Muscle layer of colon (tissue), 2 donors: ENCODE measurements around the gene DPM1.

Source experiments
- H3K27ac ChIP-seq: one replicate; pipeline ENCODE4 v1.7.0; 2013; ENCODE audit warnings: low read depth, mild to moderate bottlenecking, low read length, moderate library complexity
- H3K27me3 ChIP-seq, 2 donors: one replicate each; pipeline ENCODE4 v1.7.0; 2013; ENCODE audit warnings: low read length in 2 of 2, mild to moderate bottlenecking in 2 of 2; ENCODE audit not compliant: insufficient read depth in 2 of 2, control insufficient read depth in 1 of 2
- H3K36me3 ChIP-seq: one replicate; pipeline ENCODE4 v1.7.0; 2013; ENCODE audit warnings: mild to moderate bottlenecking, low read length; ENCODE audit not compliant: insufficient read depth
- H3K4me1 ChIP-seq: one replicate; pipeline ENCODE4 v1.7.0; 2013; ENCODE audit warnings: mild to moderate bottlenecking, low read length; ENCODE audit not compliant: insufficient read depth
- H3K4me3 ChIP-seq, 2 donors: one replicate each; pipeline ENCODE4 v1.7.0; 2013; ENCODE audit warnings: low read length in 2 of 2, low read depth in 1 of 2, mild to moderate bottlenecking in 1 of 2, moderate library complexity in 1 of 2
- H3K9ac ChIP-seq: one replicate; pipeline ENCODE4 v1.7.0; 2013; ENCODE audit warnings: low read length
- H3K9me3 ChIP-seq: one replicate; pipeline ENCODE4 v1.7.0; 2013; ENCODE audit warnings: mild to moderate bottlenecking, low read length
- donor health status: abdominal sarcoma.
- donor health status: Adenocarcinoma of cecum.

DPM1 gene

DNA sequence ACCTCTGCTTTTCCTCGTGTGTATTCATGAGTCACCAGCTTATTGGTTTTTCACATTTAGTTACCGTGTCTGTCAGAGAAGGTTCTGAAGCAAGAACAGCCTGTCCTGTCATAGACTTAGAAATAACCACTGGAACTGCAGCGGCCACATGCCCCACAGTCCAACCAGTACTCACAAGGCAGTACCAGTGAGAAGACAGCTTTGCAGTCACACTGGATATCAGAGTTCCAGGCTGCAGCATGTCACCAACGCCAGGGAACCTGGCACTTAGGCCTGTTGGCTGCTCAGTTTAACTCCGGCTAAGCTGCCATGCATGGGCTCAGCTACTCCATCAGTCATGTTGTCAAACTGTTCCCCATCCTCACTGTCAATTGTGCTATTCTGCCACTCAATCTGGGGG lies 67.2 kb downstream of the DPM1 start:
- no peak overlapping the region for H3K9ac ChIP-seq
- no peaks in the 10 kb centered on the region for H3K27me3 ChIP-seq
- H3K9me3 ChIP-seq = no peaks in the 10 kb centered on the region
- H3K4me1 ChIP-seq = no peaks in the 10 kb centered on the region
- H3K4me3 ChIP-seq = no peak overlapping the region
- H3K27ac ChIP-seq = no peak overlapping the region
- peaks cover 45% of the 10 kb centered on the region for H3K36me3 ChIP-seq

DNA sequence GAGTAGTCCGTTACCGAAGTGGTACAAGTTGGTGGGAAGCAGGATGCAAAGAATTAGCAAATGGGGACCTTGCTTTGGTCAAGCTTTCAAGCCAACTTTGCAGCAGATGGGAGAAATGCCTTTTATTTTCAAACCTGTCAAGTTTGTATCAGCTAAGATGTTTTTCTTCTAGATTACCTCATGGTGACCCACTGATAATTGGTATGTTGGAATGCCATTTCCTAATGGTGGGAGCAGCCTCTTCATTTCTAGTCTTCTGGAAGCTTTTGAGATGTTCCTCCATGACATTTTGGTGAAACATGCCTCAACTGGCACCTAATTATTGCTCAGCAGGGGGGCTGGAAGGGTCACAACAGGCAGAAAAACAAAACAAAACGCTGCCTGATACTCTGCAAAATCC lies 70.8 kb downstream of the DPM1 start:
- no peak overlapping the region for H3K9ac ChIP-seq
- H3K27me3 ChIP-seq = no peaks in the 10 kb centered on the region
- no peaks in the 10 kb centered on the region for H3K4me1 ChIP-seq
- H3K27ac ChIP-seq = no peak overlapping the region
- H3K4me3 ChIP-seq = no peak overlapping the region
- peaks cover 21% of the 10 kb centered on the region for H3K36me3 ChIP-seq
- no peaks in the 10 kb centered on the region for H3K9me3 ChIP-seq

DNA sequence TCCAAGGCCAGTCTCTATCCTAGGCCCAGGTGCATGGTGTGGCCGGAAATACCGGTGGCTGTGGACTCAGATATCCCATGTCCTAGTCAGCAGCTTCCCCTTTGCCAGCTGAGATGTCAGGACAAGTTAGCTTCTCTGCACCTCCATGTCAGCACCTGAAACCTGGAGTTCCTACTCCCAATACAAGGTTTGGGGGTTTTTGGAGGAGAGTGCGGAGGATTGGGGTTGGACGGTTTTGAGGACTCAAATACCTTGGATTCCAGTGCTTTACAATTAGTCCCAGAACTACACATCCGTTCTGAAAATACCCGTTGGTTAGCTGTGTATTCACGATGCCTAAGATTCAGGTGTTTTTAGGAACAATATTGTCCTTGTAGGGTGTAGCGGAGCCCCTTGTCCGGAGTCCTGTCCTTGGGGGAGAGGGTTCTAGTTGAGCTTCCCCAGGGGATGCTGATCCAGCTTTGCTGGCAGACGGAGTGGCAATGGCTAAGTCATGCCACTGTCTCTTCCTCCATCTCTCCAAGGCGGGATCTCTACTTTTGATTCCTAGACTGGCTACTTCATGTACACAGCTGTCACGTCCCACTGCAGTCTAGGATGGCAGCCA lies 72.0 kb downstream of the DPM1 start:
- H3K27ac ChIP-seq = no peak overlapping the region
- no peak overlapping the region for H3K9ac ChIP-seq

GRCh38 chr20:50885781-50886180 lies 72.6 kb downstream of the DPM1 start:
- no peak overlapping the region for H3K4me3 ChIP-seq
- no peaks in the 10 kb centered on the region for H3K9me3 ChIP-seq

More for the DNA sequence above, 72.0 kb downstream of the DPM1 start:
- Histone ChIP-seq H3K4me1 (no peaks in the 10 kb centered on the region), H3K4me3 (no peak overlapping the region), H3K27me3 (no peaks in the 10 kb centered on the region), H3K36me3 (peaks cover 8% of the 10 kb centered on the region), H3K9me3 (no peaks in the 10 kb centered on the region)

GRCh38 chr20:50885068-50885467 lies 73.3 kb downstream of the DPM1 start:
- Histone ChIP-seq H3K36me3 (peaks cover 4% of the 10 kb centered on the region), H3K27ac (no peak overlapping the region), H3K4me1 (no peaks in the 10 kb centered on the region), H3K4me3 (no peak overlapping the region), H3K27me3 (no peaks in the 10 kb centered on the region), H3K9me3 (no peaks in the 10 kb centered on the region), H3K9ac (no peak overlapping the region)

More at GRCh38 chr20:50885781-50886180, 72.6 kb downstream of the DPM1 start:
- no peaks in the 10 kb centered on the region for H3K4me1 ChIP-seq
- peaks cover 4% of the 10 kb centered on the region for H3K36me3 ChIP-seq
- H3K27me3 ChIP-seq = no peaks in the 10 kb centered on the region
- no peak overlapping the region for H3K27ac ChIP-seq
- H3K9ac ChIP-seq = no peak overlapping the region
